Sigmoid colon (tissue), 7 donors: ENCODE data around the gene SZT2. TPM values are rescaled to one million over a fixed set of nuclear protein-coding genes. Genes with fewer than 3 reads are reported as not detected.
"Not testable (repeated sequence)": the region's sequence is repeated elsewhere in the genome, so short reads cannot be mapped to it uniquely, and the experiment has no call there.

Experiments used
- DNase-seq: peaks from one replicate; pipeline ENCODE4 v3.0.0-alpha.2; 2019
- H3K27ac ChIP-seq, 4 donors: fragments of 200-600 bp; sonication (generic); one replicate each; pipeline ENCODE4 v1.5.1; 2016 to 2019; ENCODE audit warnings: mild to moderate bottlenecking in 1 of 4
- H3K27me3 ChIP-seq, 3 donors: fragments of 200-600 bp; sonication (generic); one replicate each; pipeline ENCODE4 v1.5.1; 2019; ENCODE audit warnings: mild to moderate bottlenecking in 1 of 3
- H3K36me3 ChIP-seq, 4 donors: fragments of 200-600 bp; sonication (generic); one replicate each; pipeline ENCODE4 v1.5.1; 2016 to 2019
- H3K4me1 ChIP-seq, 4 donors: fragments of 200-600 bp; sonication (generic); one replicate each; pipeline ENCODE4 v1.5.1; 2017 to 2019
- H3K4me3 ChIP-seq, 4 donors: fragments of 200-600 bp; sonication (generic); one replicate each; pipeline ENCODE4 v1.5.1; 2017 to 2019; ENCODE audit warnings: mild to moderate bottlenecking in 2 of 4, moderate library complexity in 1 of 4
- H3K9me3 ChIP-seq, 4 donors: fragments of 200-600 bp in 3 of 4; sonication (generic) in 3 of 4; one replicate each; pipeline versions ENCODE4 v1.5.1 to v1.6.1; 2013 to 2019
- CTCF ChIP-seq, 4 experiments: fragments of 450-650 bp in 3 of 4; fragments of 200-600 bp in 1 of 4; IDR thresholded peaks; one replicate each; pipeline ENCODE4 v1.5.1; 2016 to 2019; ENCODE audit warnings: antibody characterized with exemption in 4 of 4, mild to moderate bottlenecking in 3 of 4, moderate library complexity in 2 of 4
- EP300 ChIP-seq, 4 donors: sonication (generic); formaldehyde crosslinking; IDR thresholded peaks; one replicate each; pipeline ENCODE4 v1.6.1; 2017; ENCODE audit warnings: antibody characterized with exemption in 4 of 4
- POLR2A ChIP-seq, 2 donors: fragments of 450-650 bp; IDR thresholded peaks; one replicate each; pipeline ENCODE4 v1.6.1; 2016; ENCODE audit warnings: antibody characterized with exemption in 2 of 2, mild to moderate bottlenecking in 2 of 2, moderate library complexity in 2 of 2
- POLR2AphosphoS5 ChIP-seq, 4 donors: sonication (generic); formaldehyde crosslinking; IDR thresholded peaks; one replicate each; pipeline ENCODE4 v1.6.1; 2017; ENCODE audit warnings: antibody characterized with exemption in 4 of 4
- WGBS, 2 donors: extraction: QIAGEN DNeasy Blood & Tissue Kit; methylation state at CpG; one replicate each; pipeline ENCODE4 v1.1.7; 2013; 5-methylcytosine and 5-hydroxymethylcytosine counted together
- intact Hi-C: fragments of 100-400 bp; cut with DNase I; formaldehyde crosslinking; loops from one replicate; pipeline ENCODE4 v1.15.1; 2023
- polyA plus RNA-seq, 3 donors: library from polyadenylated mRNA; stranded (reverse); fragments of 200-250 nt; gene quantifications; one replicate each; pipeline ENCODE4 v1.2.3, GENCODE V29; 2013
- total RNA-seq, 4 donors: library from RNA; depleted of rRNA; stranded (reverse); fragments of >200 nt; gene quantifications; one replicate each; pipeline ENCODE4 v1.1.0, GENCODE V29; 2016
- donor health status: healthy with polysubstance abuse.
- donor health status: Bipolar disorder and iron deficiency.
- donor health status: healthy.

The SZT2 gene
- total and polyA plus RNA-seq, 7 donors, result 4.6 to 47.4 (median 19.3) TPM

DNA sequence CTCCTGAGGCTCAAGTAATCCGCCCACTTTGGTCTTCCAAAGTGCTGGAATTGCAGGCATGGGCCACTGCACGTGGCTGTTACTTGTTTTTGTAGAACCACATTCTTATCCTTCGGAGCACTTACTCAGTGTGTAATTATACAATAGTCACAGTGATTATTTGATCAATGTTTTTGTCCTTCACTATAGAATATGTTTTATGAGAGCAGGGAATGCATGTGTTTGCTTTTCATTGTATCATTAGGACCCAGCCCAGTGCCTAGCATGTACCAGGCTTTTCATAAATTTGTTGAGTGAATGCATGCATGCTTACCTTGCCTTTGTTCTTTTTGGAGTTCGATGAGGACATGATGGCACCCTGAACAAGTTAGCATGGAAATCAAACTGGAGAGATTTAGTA lies 5.8 kb downstream of the SZT2 start:
- TF ChIP-seq CTCF (IDR thresholded peaks at IDR 0.05), result no peak
- TF ChIP-seq POLR2AphosphoS5 (IDR thresholded peaks at IDR 0.05), result no peak
- TF ChIP-seq POLR2A (IDR thresholded peaks at IDR 0.05), result no peak
- TF ChIP-seq EP300 (IDR thresholded peaks at IDR 0.05), result no peak
- intact Hi-C loops, result no loop called here
- H3K36me3 ChIP-seq, result peaks cover 0 to 17% (median 3%) of the 10 kb centered on the region in 4 donors
- no peak for DNase-seq
- 61 to 87% methylated on average over 4 of the region's 4 CpGs for WGBS, 2 donors
- H3K27me3 ChIP-seq, result no peaks in the 10 kb centered on the region
- no peak overlapping the region for H3K4me3 ChIP-seq
- peaks cover 0 to 13% (median 7%) of the 10 kb centered on the region in 4 donors for H3K4me1 ChIP-seq
- H3K9me3 ChIP-seq, result no peaks in the 10 kb centered on the region
- H3K27ac ChIP-seq, result no peak overlapping the region

DNA sequence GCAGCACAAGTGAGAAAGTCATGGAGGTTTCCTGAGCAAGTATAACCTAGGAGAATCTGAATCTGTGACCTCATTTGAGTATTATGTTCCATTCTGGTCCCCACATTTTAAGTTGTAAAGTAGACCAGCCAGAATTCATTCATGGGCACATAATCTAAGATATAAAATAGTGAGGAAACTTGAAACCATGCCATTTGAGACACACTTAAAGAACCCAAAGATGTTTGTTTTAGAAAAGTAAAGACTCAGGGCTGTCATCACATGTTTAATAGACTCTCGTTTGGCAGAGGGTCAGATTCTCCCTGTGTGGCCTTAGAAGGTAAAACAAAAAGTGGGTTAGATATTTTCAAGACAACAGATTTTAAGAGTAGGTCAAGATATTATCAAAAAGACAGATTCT lies 6.4 kb downstream of the SZT2 start:
- WGBS, 2 donors, result 16 to 52% methylated on average over 1 of the region's 1 CpG
- TF ChIP-seq POLR2A (IDR thresholded peaks at IDR 0.05) (no peak), EP300 (IDR thresholded peaks at IDR 0.05) (no peak), POLR2AphosphoS5 (IDR thresholded peaks at IDR 0.05) (no peak), CTCF (IDR thresholded peaks at IDR 0.05) (no peak)

GRCh38 chr1:43398227-43398626 lies 8.5 kb downstream of the SZT2 start:
- Histone ChIP-seq H3K27me3 (no peaks in the 10 kb centered on the region), H3K27ac (no peak overlapping the region), H3K4me3 (no peak overlapping the region), H3K36me3 (peaks cover 0 to 19% (median 3%) of the 10 kb centered on the region in 4 donors), H3K4me1 (peaks cover 0 to 4% (median 0%) of the 10 kb centered on the region in 4 donors), H3K9me3 (no peaks in the 10 kb centered on the region)
- TF ChIP-seq POLR2AphosphoS5 (IDR thresholded peaks at IDR 0.05) (no peak), EP300 (IDR thresholded peaks at IDR 0.05) (no peak), POLR2A (IDR thresholded peaks at IDR 0.05) (no peak), CTCF (IDR thresholded peaks at IDR 0.05) (no peak)
- WGBS, 2 donors, result 95 to 99% methylated on average over 3 of the region's 3 CpGs
- intact Hi-C loops, result no loop called here
- no peak for DNase-seq

More for the DNA sequence above, 6.4 kb downstream of the SZT2 start:
- Histone ChIP-seq H3K27ac (no peak overlapping the region), H3K36me3 (peaks cover 0 to 17% (median 3%) of the 10 kb centered on the region in 4 donors), H3K4me3 (no peak overlapping the region), H3K9me3 (no peaks in the 10 kb centered on the region), H3K4me1 (peaks cover 0 to 8% (median 2%) of the 10 kb centered on the region in 4 donors), H3K27me3 (no peaks in the 10 kb centered on the region)
- intact Hi-C loops, result no loop called here
- DNase-seq, result no peak

DNA sequence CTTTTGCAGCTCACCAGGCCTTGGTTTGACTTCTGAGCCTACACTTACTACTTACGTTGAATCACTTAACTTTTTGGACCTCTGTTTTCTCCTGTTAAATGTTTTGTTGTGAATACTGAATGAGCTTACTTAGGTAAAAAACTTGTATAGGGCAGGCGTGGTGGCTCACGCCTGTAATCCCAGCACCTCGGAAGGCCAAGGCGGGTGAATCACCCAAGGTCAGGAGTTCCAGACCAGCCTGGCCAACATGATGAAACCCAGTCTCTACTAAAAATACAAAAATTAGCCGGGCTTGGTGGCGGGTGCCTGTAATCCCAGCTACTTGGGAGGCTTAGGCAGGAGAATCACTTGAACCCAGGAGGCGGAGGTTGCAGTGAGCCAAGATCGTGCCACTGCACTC lies 10.7 kb downstream of the SZT2 start:
- H3K9me3 ChIP-seq, H3K27ac ChIP-seq, DNase-seq, H3K27me3 ChIP-seq, H3K4me3 ChIP-seq, intact Hi-C loops, H3K4me1 ChIP-seq: not testable (repeated sequence)
- H3K36me3 ChIP-seq, result peaks cover 11 to 41% (median 22%) of the 10 kb centered on the region in 4 donors
- 97 to 98% methylated on average over 9 of the region's 9 CpGs for WGBS, 2 donors

DNA sequence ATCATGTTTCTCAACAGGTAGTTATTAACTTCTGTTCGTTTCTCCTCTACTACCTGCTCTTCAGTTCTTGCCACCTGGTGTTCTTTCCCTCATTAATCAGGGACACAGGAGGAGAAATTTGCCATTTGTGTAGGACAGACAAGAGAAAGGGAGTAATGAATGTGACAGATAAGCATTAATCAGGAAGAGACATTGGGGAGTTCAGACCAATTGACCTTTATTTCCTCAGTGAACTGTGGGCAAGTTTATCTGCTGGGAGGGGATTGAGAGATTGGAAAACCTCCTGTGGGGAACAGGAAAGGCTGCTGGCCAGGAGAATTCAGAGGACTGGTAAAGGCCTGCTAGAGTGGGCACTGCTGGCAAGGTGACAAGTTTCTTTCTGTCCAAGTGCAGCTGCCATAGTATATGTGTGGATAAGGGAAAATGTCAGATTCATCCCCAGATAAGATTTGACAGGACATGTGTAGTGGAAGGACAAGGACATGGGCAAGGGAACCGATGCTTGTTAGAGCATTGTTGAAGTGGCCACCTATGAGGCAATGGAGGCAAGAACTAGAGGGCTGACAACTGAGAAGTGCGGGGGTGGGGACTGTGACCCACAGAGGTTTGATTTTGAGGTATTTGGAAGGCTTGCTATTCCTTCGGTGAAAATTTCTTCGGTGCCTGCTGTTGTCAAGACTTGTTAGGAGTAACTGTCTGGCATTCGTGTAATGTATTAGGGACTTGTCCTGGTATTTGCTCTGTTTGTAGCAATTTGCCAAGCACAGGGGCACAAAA lies 12.6 kb downstream of the SZT2 start:
- DNase-seq, result no peak
- WGBS, 2 donors, result 95% methylated on average over 6 of the region's 6 CpGs
- no peak for TF ChIP-seq POLR2A (IDR thresholded peaks at IDR 0.05)
- no peak for TF ChIP-seq EP300 (IDR thresholded peaks at IDR 0.05)
- no peak for TF ChIP-seq POLR2AphosphoS5 (IDR thresholded peaks at IDR 0.05)
- TF ChIP-seq CTCF (IDR thresholded peaks at IDR 0.05), result no peak
- no peak overlapping the region for H3K27ac ChIP-seq
- no peaks in the 10 kb centered on the region for H3K27me3 ChIP-seq
- H3K4me1 ChIP-seq, result no peaks in the 10 kb centered on the region
- intact Hi-C loops, result no loop called here
- H3K9me3 ChIP-seq, result no peaks in the 10 kb centered on the region
- peaks cover 11 to 44% (median 35%) of the 10 kb centered on the region in 4 donors for H3K36me3 ChIP-seq
- no peak overlapping the region for H3K4me3 ChIP-seq
